GM21786 (cell line): ENCODE measurements around the gene EIPR1.

ENCODE experiments used
- ATAC-seq: cut with Tn5 transposase; IDR thresholded peaks from one replicate; pipeline ENCODE4 v1.9.1; 2021; ENCODE audit not compliant: unreplicated experiment

Gene EIPR1

DNA sequence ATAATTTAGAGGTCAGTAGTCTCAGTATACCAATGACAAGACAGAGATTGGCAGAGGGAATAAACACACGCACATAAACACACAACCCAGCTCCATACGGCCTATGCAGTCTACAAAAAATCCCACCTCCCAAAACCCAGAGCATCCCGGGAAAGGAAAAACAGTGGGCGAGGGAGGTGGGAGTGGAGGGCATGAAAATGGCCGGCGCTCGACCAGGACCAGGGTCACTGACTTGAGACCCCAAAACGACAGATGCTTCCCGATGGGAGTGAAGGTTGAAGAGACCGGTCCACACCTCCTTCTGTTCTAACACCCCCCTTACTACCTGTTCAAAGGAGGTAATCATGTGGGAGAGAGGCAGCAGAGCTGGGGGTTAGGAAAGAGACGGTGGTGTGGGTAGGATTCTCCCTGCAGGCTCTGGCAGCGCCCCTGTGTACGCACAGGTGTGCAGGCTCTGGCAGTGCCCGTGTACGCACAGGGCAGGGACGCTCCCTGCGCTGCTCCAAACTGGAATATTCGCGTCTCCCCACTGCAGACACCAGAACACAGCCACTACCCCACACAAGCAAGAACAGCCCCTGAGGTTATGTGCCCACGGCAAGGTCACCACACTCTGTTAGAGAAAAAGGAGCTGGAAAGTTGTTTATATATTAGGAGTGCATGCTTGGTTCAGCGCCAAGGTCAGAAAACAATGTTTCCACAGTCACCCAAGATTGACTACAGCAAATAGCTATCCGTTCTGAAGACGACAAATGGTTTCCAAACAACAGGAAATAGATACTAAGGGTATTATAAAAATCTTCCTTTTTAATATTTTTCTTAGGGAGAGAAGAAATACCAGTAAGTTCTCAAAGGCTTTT is 67.9 kb downstream of the EIPR1 start:
- no peak for ATAC-seq

DNA sequence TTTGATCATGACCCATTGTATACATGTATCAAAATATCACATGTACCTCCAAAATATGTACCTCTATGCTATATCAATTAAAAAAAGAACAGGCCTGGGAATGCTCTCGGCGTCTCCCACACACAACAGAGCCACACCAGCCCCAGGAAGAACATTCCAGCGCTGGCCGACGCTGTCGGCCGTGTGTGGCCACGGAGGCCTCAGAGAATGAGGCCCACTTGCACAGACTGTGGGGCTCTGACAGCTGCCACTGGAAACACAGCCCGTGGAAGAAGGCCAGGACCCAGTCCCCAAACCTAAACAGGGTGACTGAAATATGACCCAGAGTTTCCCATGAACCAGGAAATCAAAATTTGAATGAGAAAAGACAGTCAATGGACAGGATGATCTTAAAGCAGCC is 69.7 kb downstream of the EIPR1 start:
- ATAC-seq = no peak

DNA sequence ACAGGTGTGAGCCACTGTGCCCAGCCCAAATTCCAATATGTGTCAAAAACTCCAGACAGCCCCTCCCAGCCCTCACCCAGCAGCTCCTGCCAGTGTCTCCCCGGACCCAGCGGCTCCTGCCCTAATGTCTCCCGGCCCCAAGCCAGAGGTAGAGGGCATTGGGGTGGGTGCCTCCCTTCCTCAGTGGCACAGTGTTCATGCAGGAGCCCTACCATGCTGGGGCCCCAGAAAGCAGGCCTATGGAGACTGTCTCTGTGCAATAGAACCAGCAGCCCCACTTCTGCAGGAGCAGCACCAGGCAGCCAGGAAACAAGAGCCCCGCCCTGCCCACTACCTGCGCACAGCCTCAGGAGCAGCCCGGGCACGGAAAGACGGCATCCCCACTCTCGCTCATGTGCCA is 70.4 kb downstream of the EIPR1 start:
- no peak for ATAC-seq

DNA sequence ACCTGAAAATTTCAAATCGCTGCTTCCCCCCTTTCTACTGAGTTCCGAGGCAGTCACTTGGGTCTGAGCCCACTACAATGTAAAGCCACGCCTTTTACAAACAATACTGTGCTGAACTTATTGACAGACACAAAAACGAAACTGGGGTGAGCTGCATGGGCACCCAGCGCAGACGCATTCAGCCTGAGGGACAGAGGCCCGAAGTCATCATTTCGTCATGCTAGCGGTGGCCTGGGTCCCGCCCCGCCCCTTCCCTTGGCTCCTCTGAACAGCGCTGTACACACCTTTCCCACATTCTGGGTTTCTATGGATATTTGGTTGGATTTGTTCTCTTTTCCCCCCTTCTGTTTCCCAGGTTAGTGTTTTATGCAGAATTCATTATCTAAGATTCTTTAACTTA is 71.7 kb downstream of the EIPR1 start:
- ATAC-seq = no peak

DNA sequence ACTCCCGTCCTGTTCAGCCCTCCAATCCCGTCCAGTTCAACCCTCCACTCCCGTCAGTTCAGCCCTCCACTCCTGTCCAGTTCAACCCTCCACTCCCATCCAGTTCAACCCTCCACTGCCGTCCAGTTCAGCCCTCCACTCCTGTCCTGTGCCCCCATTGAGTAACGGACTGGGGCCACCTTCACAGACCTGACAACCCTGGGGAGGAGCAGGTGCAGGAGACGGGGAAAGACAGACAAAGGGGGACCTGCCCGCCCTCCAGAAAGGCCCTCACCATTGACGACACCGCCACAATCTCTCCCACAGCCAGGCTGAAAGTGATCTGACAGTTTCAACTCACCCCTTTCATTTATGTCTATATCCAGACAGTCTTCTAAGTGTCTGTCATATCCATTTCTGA is 72.2 kb downstream of the EIPR1 start:
- ATAC-seq = no peak

DNA sequence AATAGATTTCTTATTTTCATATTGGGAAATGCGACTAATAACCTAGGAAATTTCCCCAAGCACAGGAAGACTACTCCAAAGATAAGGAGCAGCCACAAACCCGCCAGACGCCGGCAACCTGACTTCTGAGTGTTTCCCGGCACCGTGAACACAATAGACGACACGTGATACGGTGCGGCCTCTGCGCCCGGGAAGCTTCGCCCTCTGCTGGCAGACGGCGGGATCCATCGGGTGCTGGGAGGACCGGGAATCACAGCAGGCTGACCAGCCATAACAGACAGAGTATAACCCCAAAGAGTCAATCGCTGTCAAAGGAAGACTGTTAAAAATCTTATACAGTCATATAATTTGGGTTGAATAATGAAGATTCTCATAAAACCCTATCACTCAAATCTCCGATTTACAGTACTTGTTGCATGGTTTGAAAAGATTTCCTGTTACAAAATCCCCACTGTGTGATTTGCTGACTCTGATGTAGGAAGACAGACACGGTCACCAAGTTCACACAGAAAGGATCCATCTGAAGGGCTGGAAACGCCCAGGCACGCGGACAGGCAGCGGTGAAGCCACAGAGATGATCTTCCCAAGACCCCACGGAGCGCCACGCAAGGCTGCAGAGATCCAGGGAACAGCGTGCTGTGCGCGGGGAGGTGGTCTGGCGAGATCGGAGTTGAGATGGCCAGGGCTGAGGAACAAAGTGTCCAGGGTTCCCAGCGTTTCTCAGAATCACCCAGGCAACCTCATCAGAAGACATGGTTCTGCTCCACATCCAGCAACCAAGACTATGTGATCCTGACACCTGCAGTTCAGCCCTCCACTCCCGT is 73.8 kb downstream of the EIPR1 start:
- peak; percentile 98 for ATAC-seq

DNA sequence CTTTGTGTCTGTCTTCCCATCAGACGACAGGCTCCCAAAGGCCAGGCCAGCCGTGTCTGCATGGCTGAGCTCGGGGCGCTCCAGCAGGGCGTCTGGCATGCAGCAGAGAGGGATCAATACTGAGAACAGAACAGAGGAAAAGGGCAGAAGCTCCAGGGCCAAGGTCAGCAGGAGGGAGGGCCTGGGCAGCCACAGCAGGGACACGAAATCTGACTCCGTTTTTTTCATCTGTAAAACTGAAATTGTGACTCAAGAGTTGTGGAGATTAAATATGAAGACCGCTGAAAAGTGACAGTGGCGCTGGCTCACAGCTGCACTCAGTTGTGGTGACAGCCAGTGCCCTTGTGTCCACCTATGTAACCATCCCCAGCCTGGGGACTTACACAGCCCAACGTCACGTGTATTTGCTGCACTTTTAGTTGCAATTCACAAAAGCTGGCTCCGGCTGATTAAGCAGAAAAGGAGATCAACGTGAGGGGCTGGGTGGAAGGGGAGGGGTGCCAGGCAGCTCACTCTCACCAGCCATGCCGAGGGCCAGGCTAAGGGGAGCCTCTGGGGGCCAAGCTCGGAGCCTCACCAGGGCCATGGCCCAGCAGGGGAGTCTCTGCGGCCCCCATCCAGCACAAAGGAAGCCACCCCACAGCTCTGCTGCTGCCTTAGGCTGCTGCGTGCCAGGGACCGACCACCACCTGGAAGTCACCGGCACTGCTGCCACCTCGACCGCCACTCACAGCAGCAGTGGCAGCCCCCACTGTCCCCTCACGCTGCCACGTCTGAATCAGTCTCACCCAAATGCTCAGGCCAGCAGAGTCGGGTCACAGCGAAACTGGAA is 74.7 kb downstream of the EIPR1 start:
- no peak for ATAC-seq

DNA sequence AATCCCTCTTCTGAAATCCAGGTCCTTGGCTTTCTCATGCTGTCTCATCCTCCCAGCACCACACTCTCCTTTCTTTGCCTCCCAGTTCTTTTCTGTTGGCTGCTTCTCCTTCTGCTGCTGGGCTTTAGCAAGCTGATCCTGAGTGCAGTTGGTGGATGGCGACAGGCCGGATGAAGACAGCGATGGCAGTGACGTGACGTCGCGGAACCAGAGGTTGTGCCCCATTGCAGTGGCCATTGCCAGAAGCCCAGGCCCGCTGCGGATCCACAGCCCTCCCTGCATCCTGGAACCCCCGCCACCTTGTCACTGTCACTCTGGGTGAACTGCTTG is 75.2 kb downstream of the EIPR1 start:
- no peak for ATAC-seq

DNA sequence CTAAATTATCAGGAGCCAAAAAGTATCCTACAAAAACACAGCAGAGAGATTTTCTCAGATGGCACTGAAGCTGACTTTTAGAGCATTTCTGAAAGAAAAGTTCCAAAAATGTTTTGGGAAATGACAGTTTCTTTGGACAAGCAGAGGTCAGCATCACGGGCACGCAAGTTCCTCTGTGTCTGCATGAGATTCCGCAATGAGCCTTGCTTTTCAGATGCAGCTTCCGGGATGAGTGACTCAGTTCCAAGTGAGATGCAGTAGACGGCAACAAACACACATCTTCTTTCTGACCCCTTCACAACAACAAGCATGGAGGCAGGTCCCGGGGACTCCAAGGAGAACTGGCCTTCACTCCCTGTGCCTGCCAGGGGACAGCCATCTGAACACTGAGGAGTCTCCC is 76.6 kb downstream of the EIPR1 start:
- no peak for ATAC-seq

DNA sequence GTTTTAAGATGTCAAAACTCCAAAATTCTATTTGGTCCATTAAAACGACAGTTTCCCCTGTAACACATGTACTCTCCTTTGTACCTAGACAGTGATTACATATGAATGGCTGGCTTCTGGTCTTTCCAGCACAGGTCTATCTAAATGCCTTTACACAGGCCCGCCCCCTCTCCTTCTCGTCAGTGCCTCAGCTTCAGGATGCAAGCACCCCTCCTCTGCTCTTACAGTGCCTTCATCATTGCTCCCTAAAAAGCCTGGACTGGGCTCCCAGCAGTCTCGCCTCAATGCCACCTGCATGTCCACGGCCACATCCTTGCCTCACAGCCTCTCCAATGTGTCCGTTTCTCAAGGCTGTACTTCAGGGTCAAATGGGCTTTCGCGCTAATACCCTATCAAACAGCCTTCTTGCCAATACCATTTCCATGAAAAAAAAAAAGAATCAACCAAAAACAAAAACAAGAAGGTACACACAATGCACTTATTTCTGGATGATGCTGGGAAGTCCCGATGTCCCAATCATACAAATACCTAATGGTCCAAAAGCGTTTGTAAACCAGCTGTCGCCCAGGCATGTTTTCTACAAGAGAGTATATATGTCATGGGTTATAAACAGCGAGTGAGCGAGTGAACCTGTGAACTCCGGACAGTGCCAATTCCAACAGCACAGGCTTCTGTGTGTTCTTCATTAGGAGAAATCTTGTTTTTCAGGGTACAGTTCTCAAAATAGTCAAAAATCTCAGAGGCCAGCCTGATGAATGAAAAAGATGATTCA is 77.2 kb downstream of the EIPR1 start:
- ATAC-seq = no peak

DNA sequence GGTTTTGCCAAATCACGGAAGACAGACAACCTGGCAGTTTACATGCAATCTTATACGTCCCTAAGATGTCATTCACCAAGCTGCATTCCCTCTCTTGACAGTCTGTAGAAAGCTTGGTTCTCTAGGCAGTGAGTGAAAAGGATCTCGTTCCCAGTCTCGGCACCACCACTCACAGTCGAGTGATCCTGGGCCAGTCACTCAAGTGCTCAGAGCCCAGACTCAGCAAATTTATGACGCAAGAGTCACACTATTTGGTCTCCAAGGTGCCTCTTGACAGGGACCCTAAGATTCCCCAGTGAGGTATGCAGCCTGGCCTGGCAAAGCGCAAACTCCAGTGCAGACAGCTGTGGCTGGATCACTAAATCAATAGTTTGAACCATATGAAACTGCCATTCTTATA is 77.9 kb downstream of the EIPR1 start:
- no peak for ATAC-seq

DNA sequence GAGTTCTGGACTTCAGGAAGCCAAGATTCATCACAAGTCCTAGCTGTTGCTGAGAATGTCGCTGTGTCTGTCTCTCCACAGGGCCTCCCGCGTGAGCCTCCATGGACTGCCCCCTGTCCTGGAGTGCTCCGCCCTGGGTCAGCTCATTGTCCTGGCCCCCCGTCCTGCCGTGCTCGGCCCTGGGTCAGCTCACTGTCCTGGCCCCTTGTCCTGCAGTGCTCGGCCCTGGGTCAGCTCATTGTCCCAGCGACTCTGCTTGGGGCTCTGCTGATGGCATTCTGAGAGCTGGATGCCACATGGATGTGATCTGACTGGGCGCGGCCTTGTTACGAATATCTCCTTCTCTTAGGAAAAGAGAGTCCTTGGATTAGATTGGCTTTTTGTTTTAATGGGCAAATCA is 78.5 kb downstream of the EIPR1 start:
- ATAC-seq = no peak

DNA sequence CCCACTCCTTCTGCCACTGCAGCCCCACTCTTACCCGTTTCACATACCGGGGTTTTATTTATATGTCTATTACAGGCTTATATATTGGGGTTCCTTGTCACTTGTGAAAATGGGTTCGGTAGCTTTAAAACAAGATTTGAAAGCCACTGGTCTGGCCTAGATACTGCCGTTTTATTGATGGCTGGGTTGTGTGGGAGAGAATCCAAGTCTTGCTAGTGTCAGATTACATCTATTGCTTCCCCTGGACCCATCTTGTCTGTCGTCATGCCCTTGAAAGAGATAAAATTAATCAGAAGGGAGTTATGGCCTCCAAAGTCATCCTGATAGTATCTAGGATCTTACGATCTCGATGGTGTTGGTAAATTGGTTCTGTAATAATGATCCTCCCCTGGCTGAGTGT is 79.4 kb downstream of the EIPR1 start:
- no peak for ATAC-seq

DNA sequence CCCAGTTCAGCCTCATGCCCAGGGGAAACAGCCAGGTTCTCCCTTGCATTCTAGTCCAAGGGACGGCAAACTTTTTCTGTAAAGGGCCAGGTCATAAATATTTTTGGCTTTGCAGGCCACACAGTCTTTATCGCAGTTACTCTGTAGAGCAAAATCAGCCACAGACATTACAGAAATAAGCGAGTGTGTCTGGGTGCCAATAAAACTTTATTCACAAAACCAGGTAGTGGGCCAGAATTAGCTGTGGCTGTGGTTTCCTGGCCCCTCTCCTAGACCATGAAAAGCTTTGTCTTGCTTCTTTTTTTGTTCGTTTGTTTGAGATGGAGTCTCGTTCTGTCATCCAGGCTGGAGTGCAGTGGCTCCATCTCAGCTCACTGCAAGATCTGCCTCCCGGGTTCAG is 80.1 kb downstream of the EIPR1 start:
- no peak for ATAC-seq

DNA sequence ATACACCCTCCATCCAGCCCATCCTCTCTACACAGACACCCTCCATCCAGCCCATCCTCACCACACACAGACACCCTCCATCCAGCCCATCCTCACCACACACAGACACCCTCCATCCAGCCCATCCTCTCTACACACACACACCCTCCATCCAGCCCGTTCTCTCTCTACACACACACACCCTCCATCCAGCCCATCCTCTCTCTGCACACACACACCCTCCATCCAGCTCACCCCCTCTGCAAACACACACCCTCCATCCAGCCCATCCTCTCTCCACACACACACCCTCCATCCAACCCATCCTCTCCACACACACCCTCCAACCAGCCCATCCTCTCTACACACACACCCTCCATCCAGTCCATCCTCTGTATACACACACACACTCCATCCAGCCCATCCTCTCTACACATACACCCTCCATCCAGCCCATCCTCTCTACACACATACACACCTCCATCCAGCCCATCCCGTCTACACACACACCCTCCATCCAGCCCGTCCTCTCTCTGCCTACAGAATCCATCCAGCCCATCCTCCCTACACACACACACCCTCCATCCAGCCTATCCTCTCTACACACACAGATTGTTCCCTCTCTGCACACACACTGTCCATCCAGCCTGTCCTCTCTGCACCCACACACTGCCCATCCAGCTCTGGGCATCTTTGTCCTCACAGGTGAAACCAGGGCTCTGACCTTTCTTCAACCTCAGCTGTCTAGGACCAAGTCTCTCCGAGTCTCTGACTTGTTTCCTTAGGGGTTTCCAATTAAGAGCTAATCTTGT is 81.2 kb downstream of the EIPR1 start:
- no peak for ATAC-seq

DNA sequence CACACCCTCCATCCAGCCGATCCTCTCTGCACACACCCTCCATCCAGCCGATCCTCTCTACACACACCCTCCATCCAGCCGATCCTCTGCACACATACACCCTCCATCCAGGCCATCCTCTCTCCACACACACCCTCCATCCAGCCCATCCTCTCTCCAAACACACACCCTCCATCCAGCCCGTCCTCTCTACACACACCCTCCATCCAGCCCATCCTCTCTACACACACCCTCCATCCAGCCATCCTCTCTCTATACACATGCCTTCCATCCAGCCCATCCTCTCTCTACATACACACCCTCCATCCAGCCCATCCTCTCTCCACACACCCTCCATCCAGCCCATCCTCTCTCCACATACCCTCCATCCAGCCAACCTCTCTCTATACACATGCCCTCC is 83.1 kb downstream of the EIPR1 start:
- ATAC-seq = no peak

DNA sequence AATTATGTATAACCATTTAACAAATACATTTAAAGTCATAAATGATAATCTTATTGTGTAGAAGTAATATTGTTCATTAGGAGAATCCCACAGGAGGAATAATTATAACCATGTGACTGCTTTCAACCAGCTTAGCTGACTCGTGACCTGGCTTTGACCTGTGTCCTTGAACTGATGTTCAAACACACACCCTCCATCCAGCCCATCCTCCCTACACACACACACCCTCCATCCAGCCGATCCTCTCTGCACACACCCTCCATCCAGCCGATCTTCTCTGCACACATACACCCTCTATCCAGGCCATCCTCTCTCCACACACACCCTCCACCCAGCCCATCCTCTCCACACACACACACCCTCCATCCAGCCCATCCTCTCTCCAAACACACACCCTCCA is 83.5 kb downstream of the EIPR1 start:
- no peak for ATAC-seq

DNA sequence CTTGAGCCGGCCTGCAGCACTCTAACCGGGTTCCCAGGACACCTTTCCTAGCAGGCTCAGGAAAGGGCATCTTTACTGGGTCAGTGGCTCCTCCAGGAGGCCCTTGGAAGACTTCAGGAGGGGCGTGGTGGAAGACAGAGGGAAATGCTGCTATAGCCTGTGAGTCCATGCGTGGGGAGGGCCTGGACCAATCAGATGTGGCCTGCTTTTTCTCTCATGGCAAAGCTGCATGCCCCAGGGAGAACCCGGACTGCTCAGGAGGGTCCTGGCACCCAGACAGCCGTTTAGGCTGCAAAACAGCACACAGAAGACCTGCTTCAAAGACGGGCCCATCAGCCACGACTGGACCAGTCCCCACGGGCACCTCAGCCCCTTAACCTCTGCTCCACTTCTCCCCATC is 84.4 kb downstream of the EIPR1 start:
- ATAC-seq = no peak

DNA sequence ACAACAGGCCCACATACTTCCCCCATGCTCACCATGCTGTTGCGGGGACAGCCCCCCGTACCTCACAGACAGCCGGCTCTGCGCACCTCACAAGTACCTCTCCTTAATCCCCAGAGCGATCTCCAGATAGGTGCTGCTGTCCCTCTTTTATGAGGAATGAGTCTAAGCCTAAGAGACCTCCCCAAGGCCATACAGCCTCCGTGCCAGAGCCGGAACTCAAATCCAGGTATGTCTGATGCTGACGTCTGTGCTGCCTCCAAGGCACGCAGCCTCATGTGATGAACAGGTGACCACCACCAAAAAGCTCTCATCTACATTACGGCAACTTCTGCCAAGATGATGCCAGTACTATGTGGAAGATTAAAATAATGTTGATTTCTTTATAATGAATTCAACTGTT is 85.2 kb downstream of the EIPR1 start:
- no peak for ATAC-seq

DNA sequence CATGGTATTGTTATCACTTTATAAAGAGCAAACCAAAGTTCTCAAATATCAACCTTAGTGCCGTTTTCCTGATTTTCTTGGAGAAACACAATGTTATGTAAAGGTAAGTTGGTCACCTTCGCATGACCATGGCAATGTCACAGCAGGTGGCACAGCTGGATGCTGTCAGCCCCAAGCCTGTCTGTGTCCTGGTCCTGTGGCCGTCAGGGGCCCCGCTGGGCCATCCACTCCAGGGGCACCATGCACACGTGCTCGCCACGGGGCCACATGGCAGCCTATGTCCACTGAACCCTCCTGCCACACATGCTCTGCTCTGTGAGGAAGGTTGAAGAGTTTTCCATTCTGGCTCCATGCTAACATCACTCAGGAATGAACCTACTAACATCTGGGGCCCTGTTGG is 85.9 kb downstream of the EIPR1 start:
- no peak for ATAC-seq
